ENCODE results near the gene MTMR11.
"Not testable (repeated sequence)": the region's sequence is repeated elsewhere in the genome, so short reads cannot be mapped to it uniquely, and the experiment has no call there.

MTMR11 gene

GRCh38 chr1:149899460-149900284 is 37.0 kb downstream of the MTMR11 start, which contains the start of gene BOLA1:
TSS of gene BOLA1 (plus strand) at chr1:149899568. CDS start at chr1:149900060, 492 bp downstream.
- DNase-seq, result peak; percentile 88

- no peak for DNase-seq
These were observed 40.1 kb downstream of the MTMR11 start for GRCh38 chr1:149896575-149896974.

GRCh38 chr1:149888999-149889289 is 47.7 kb downstream of the MTMR11 start:
- no peak for DNase-seq

GRCh38 chr1:149888247-149888998 is 48.3 kb downstream of the MTMR11 start:
- peak; percentile 88 for DNase-seq

GRCh38 chr1:149887456-149888246 is 49.0 kb downstream of the MTMR11 start:
- peak; percentile 90 for DNase-seq

GRCh38 chr1:149887196-149887455 is 49.6 kb downstream of the MTMR11 start:
- not testable (repeated sequence) for DNase-seq

- peak; percentile 92 for DNase-seq
These were observed 50.1 kb downstream of the MTMR11 start for GRCh38 chr1:149886396-149887195.

- not testable (repeated sequence) for DNase-seq
These were observed 50.6 kb downstream of the MTMR11 start for GRCh38 chr1:149886121-149886395.

- DNase-seq, result peak; percentile 91
These were observed 51.1 kb downstream of the MTMR11 start for GRCh38 chr1:149885339-149886120.

- DNase-seq, result peak; percentile 36
These were observed 52.0 kb downstream of the MTMR11 start for GRCh38 chr1:149884433-149885338.

GRCh38 chr1:149883598-149884247 is 53.0 kb downstream of the MTMR11 start:
- DNase-seq, result peak; percentile 44

GRCh38 chr1:149881876-149882275 is 54.8 kb downstream of the MTMR11 start:
- no peak for DNase-seq

- DNase-seq, result no peak
These were observed 57.1 kb downstream of the MTMR11 start for GRCh38 chr1:149879556-149879955.

Data from activated CD8-positive, alpha-beta memory T cell treated with anti-CD3 and anti-CD28 coated beads, Interleukin-2, amount 50 U/mL, for 48 hours (primary cell).